ENCODE measurements around the gene SLC34A3. TPM values are rescaled to one million over a fixed set of nuclear protein-coding genes. Genes with fewer than 3 reads are reported as not detected.

Gene SLC34A3
- total RNA-seq, 1 donor from 2014 or later: 0.09 TPM

- no peaks in the 10 kb centered on the region for H3K79me2 ChIP-seq (ENCODE audit: insufficient read depth, low read length)
- no peak for DNase-seq (ENCODE audit: low read depth)
- H3K9ac ChIP-seq (ENCODE audit: low read length): peak within 1 kb of the TSS; percentile 93
- no peak within 1 kb of the TSS for H3K27ac ChIP-seq (ENCODE audit: low read depth, low read length)
- H3K27ac Mint-ChIP-seq (ENCODE audit: unreplicated experiment): peak within 1 kb of the TSS; percentile 69
- peak within 1 kb of the TSS; percentile 95 for H3K4me2 ChIP-seq (ENCODE audit: low read length)
- H3K4me3 Mint-ChIP-seq (ENCODE audit: unreplicated experiment): peak within 1 kb of the TSS; percentile 83
- H3K36me3 Mint-ChIP-seq (ENCODE audit: low read depth, unreplicated experiment): no peaks in the 10 kb centered on the region
- no peaks in the 10 kb centered on the region for H3K9me3 ChIP-seq (ENCODE audit: insufficient read depth, low read depth, low read length)
- no peaks in the 10 kb centered on the region for H4K20me1 ChIP-seq (ENCODE audit: insufficient read depth, low read length)
- H3K4me3 ChIP-seq (ENCODE audit: insufficient read depth, low read depth, low read length): peak within 1 kb of the TSS; percentile 86
- FAIRE-seq: no peak
- no peaks in the 10 kb centered on the region for H3K27me3 Mint-ChIP-seq (ENCODE audit: low read depth, unreplicated experiment)
- H3K27me3 ChIP-seq (ENCODE audit: insufficient read depth, low read length): no peaks in the 10 kb centered on the region
- H3K36me3 ChIP-seq (ENCODE audit: insufficient read depth, low read length): no peaks in the 10 kb centered on the region
- TF ChIP-seq EZH2 (IDR thresholded peaks at IDR 0.05; ENCODE audit: insufficient read depth, low read length): no peak
- no peak for TF ChIP-seq CTCF (IDR thresholded peaks at IDR 0.05; ENCODE audit: insufficient read depth, low read depth, low read length)
- H2AFZ ChIP-seq (ENCODE audit: low read depth, low read length): peak within 1 kb of the TSS; percentile 97
- peaks cover 4% of the 10 kb centered on the region for H3K4me1 Mint-ChIP-seq (ENCODE audit: low read depth, unreplicated experiment)
- peaks cover 22% of the 10 kb centered on the region for H3K4me1 ChIP-seq (ENCODE audit: insufficient read depth, low read length)
- H3K9me3 Mint-ChIP-seq (ENCODE audit: unreplicated experiment): no peaks in the 10 kb centered on the region
Observed at GRCh38 chr9:137224830-137225694, 5.6 kb upstream of the SLC34A3 start, which contains the start of gene CYSRT1. Gene CYSRT1 (plus strand): TSS chr9:137225174. CDS start chr9:137225622, 448 bp downstream.

GRCh38 chr9:137225699-137226331, 4.9 kb upstream of the SLC34A3 start:
- no peak overlapping the region for H3K4me2 ChIP-seq (ENCODE audit: low read length)
- H3K9ac ChIP-seq (ENCODE audit: low read length): no peak overlapping the region
- H3K9me3 ChIP-seq (ENCODE audit: insufficient read depth, low read depth, low read length): no peaks in the 10 kb centered on the region
- no peaks in the 10 kb centered on the region for H3K36me3 ChIP-seq (ENCODE audit: insufficient read depth, low read length)
- H3K79me2 ChIP-seq (ENCODE audit: insufficient read depth, low read length): no peaks in the 10 kb centered on the region
- TF ChIP-seq EZH2 (IDR thresholded peaks at IDR 0.05; ENCODE audit: insufficient read depth, low read length): no peak
- no peak for TF ChIP-seq CTCF (IDR thresholded peaks at IDR 0.05; ENCODE audit: insufficient read depth, low read depth, low read length)
- Mint-ChIP-seq H3K4me1 (ENCODE audit: low read depth, unreplicated experiment) (peaks cover 4% of the 10 kb centered on the region), H3K4me3 (ENCODE audit: unreplicated experiment) (no peak overlapping the region), H3K36me3 (ENCODE audit: low read depth, unreplicated experiment) (no peaks in the 10 kb centered on the region), H3K27me3 (ENCODE audit: low read depth, unreplicated experiment) (no peaks in the 10 kb centered on the region), H3K27ac (ENCODE audit: unreplicated experiment) (no peak overlapping the region), H3K9me3 (ENCODE audit: unreplicated experiment) (no peaks in the 10 kb centered on the region)
- FAIRE-seq (no peak), DNase-seq (ENCODE audit: low read depth) (no peak)
- no peak overlapping the region for H3K4me3 ChIP-seq (ENCODE audit: insufficient read depth, low read depth, low read length)
- no peak overlapping the region for H2AFZ ChIP-seq (ENCODE audit: low read depth, low read length)
- H4K20me1 ChIP-seq (ENCODE audit: insufficient read depth, low read length): no peaks in the 10 kb centered on the region
- no peaks in the 10 kb centered on the region for H3K27me3 ChIP-seq (ENCODE audit: insufficient read depth, low read length)
- no peak overlapping the region for H3K27ac ChIP-seq (ENCODE audit: low read depth, low read length)
- peaks cover 22% of the 10 kb centered on the region for H3K4me1 ChIP-seq (ENCODE audit: insufficient read depth, low read length)
